Tibial nerve (tissue), 4 donors: ENCODE data around the gene SLC2A4RG. TPM values are rescaled to one million over a fixed set of nuclear protein-coding genes. Genes with fewer than 3 reads are reported as not detected.

Source experiments
- DNase-seq, 2 donors: peaks; one replicate each; pipeline ENCODE4 v3.0.0-alpha.2; 2019; ENCODE audit warnings: low spot score in 2 of 2
- H3K27ac ChIP-seq, 4 donors: fragments of 200-600 bp; sonication (generic) in 3 of 4; one replicate each; pipeline ENCODE4 v1.5.1; 2017 to 2019; ENCODE audit warnings: mild to moderate bottlenecking in 1 of 4
- H3K27me3 ChIP-seq, 2 donors: fragments of 200-600 bp; sonication (generic) in 1 of 2; one replicate each; pipeline versions ENCODE4 v1.5.1 to v1.6.0; 2017 to 2019
- H3K36me3 ChIP-seq, 3 donors: fragments of 200-600 bp; sonication (generic); one replicate each; pipeline ENCODE4 v1.5.1; 2018 to 2019
- H3K4me1 ChIP-seq, 4 donors: fragments of 200-600 bp; sonication (generic) in 3 of 4; one replicate each; pipeline ENCODE4 v1.5.1; 2017 to 2019
- H3K4me3 ChIP-seq, 4 donors: fragments of 200-600 bp; sonication (generic) in 3 of 4; one replicate each; pipeline ENCODE4 v1.5.1; 2017 to 2019; ENCODE audit warnings: mild to moderate bottlenecking in 1 of 4, moderate library complexity in 1 of 4
- H3K9me3 ChIP-seq, 4 donors: fragments of 200-600 bp; sonication (generic) in 3 of 4; one replicate each; pipeline ENCODE4 v1.5.1; 2017 to 2019
- CTCF ChIP-seq, 5 experiments: fragments of 200-600 bp in 3 of 5; fragments of 450-650 bp in 2 of 5; sonication (generic) in 3 of 5; IDR thresholded peaks; one replicate each; pipeline ENCODE4 v1.5.1; 2016 to 2019; ENCODE audit warnings: antibody characterized with exemption in 5 of 5, mild to moderate bottlenecking in 3 of 5, moderate library complexity in 2 of 5
- EP300 ChIP-seq, 2 donors: sonication (generic); formaldehyde crosslinking; IDR thresholded peaks; one replicate each; pipeline ENCODE4 v1.6.1; 2017; ENCODE audit warnings: antibody characterized with exemption in 2 of 2, mild to moderate bottlenecking in 1 of 2
- POLR2A ChIP-seq, 2 donors: fragments of 450-650 bp; IDR thresholded peaks; one replicate each; pipeline ENCODE4 v1.6.1; 2017; ENCODE audit warnings: antibody characterized with exemption in 2 of 2, mild to moderate bottlenecking in 2 of 2, moderate library complexity in 2 of 2
- WGBS, 2 donors: methylation state at CpG; one replicate each; pipeline ENCODE4 v1.1.5; 2018; 5-methylcytosine and 5-hydroxymethylcytosine counted together
- total RNA-seq, 4 donors: library from RNA; depleted of rRNA; stranded (reverse); fragments of >200 nt; gene quantifications; one replicate each; pipeline ENCODE4 v1.1.0, GENCODE V29; 2016

Gene SLC2A4RG
- total RNA-seq, 4 donors from 2014 or later, result 71.5 to 126 (median 72.5) TPM

GRCh38 chr20:63731410-63731809, 8.2 kb upstream of the SLC2A4RG start:
- Histone ChIP-seq H3K27me3 (no peaks in the 10 kb centered on the region), H3K9me3 (peaks cover 0 to 3% (median 0%) of the 10 kb centered on the region in 4 donors), H3K36me3 (peaks cover 0 to 59% (median 0%) of the 10 kb centered on the region in 3 donors), H3K4me1 (peaks cover 0 to 7% (median 2%) of the 10 kb centered on the region in 4 donors), H3K27ac (no peak overlapping the region), H3K4me3 (no peak overlapping the region)
- 82 to 86% methylated on average over 5 of the region's 5 CpGs for WGBS, 2 donors
- DNase-seq, result no peak
- no peak for TF ChIP-seq CTCF (IDR thresholded peaks at IDR 0.05)
- TF ChIP-seq EP300 (IDR thresholded peaks at IDR 0.05), result no peak
- TF ChIP-seq POLR2A (IDR thresholded peaks at IDR 0.05), result no peak

- Histone ChIP-seq H3K9me3 (no peaks in the 10 kb centered on the region), H3K4me1 (peaks cover 0 to 14% (median 5%) of the 10 kb centered on the region in 4 donors), H3K36me3 (peaks cover 0 to 58% (median 0%) of the 10 kb centered on the region in 3 donors), H3K27me3 (no peaks in the 10 kb centered on the region), H3K4me3 (no peak overlapping the region), H3K27ac (no peak overlapping the region)
- DNase-seq, result no peak
- 86 to 87% methylated on average over 37 to 38 of the region's 38 CpGs for WGBS, 2 donors
- TF ChIP-seq POLR2A (IDR thresholded peaks at IDR 0.05) (no peak), CTCF (IDR thresholded peaks at IDR 0.05) (no peak), EP300 (IDR thresholded peaks at IDR 0.05) (no peak)
Measured at GRCh38 chr20:63732118-63733095, 7.2 kb upstream of the SLC2A4RG start.

- no peaks in the 10 kb centered on the region for H3K9me3 ChIP-seq
- TF ChIP-seq POLR2A (IDR thresholded peaks at IDR 0.05), result no peak
- no peak for TF ChIP-seq EP300 (IDR thresholded peaks at IDR 0.05)
- no peak for TF ChIP-seq CTCF (IDR thresholded peaks at IDR 0.05)
- no peak overlapping the region for H3K27ac ChIP-seq
- H3K4me1 ChIP-seq, result peaks cover 0 to 21% (median 10%) of the 10 kb centered on the region in 4 donors
- no peaks in the 10 kb centered on the region for H3K27me3 ChIP-seq
- H3K4me3 ChIP-seq, result no peak overlapping the region
- WGBS, 2 donors, result 96% methylated on average over 4 to 13 of the region's 13 CpGs
- H3K36me3 ChIP-seq, result peaks cover 0 to 58% (median 0%) of the 10 kb centered on the region in 3 donors
- no peak for DNase-seq
Measured at GRCh38 chr20:63733117-63733516, 6.5 kb upstream of the SLC2A4RG start.

- no peaks in the 10 kb centered on the region for H3K9me3 ChIP-seq
- peaks cover 0 to 53% (median 0%) of the 10 kb centered on the region in 3 donors for H3K36me3 ChIP-seq
- no peaks in the 10 kb centered on the region for H3K27me3 ChIP-seq
- no peak overlapping the region for H3K27ac ChIP-seq
- DNase-seq, result no peak
- H3K4me1 ChIP-seq, result peaks cover 0 to 26% (median 16%) of the 10 kb centered on the region in 4 donors
- WGBS, 2 donors, result 92 to 97% methylated on average over 17 of the region's 18 CpGs
- H3K4me3 ChIP-seq, result no peak overlapping the region
- TF ChIP-seq POLR2A (IDR thresholded peaks at IDR 0.05) (no peak), EP300 (IDR thresholded peaks at IDR 0.05) (no peak), CTCF (IDR thresholded peaks at IDR 0.05) (no peak)
Measured at GRCh38 chr20:63733579-63734081, 5.9 kb upstream of the SLC2A4RG start.
